ENCODE data around the gene NUDT5. TPM values are rescaled to one million over a fixed set of nuclear protein-coding genes. Genes with fewer than 3 reads are reported as not detected.
"Not testable (repeated sequence)": the region's sequence is repeated elsewhere in the genome, so short reads cannot be mapped to it uniquely, and the experiment has no call there.

NUDT5 gene
- 113 TPM for polyA plus RNA-seq (2012; ENCODE audit: low read depth, missing spikeins)

DNA sequence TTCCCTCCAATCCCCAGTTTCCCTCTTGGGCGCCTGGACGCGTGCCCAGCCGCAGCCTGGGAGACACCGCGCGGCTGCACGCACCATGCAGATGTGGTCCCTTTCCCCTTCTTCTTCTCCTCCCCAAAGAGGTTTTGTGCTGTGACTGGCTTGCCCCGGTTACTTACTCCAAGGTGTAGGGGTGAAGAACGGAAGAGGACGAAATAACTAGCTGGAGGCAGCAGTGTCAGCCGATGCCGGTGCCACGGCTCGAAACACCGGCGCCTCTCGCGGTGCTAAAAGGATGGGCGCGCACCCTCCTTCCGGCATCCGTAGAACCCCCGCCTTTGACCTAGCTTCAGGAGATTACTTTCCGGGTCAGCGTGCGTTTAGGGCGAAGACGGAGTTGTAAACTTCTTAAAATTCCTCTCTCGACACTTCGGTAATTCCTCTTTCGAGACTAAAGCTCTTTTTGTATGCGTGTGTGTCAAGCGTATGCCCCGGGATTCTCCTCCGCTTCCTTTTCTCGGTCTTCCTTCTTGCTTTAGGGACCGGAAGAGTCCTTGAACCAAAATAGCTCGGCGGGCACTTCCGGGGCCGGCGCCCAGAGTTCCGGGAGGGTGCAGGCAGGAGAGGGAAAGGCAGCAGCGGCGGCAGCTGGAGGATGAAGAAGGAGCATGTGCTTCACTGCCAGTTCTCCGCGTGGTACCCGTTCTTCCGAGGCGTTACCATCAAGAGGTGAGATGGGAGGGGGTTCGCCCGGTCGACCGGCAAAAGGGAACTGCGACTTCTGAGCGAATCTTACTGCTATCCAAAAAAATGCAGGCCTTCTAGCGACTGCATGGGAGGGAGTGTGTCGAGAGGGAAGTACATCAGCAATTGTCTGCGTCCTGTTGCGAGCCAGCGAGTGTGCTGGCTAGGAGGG, at the start of gene NUDT5, which contains the start of gene CDC123:
TSS of gene NUDT5 (minus strand) at position 289 of the 904 bp plus-strand sequence. CDS start 9,600 bp downstream, outside the sequence.
TSS of gene CDC123 (plus strand) at position 586 of the 904 bp plus-strand sequence. CDS start at position 644, 58 bp downstream.
- FAIRE-seq (peak; percentile 93), DNase-seq (ENCODE audit: insufficient read length, low spot score) (peak; percentile 72)
- peak; percentile 37 for TF ChIP-seq TAF1 (IDR thresholded peaks at IDR 0.05; ENCODE audit: low read depth, low read length)
- no peak for TF ChIP-seq PAX5 (IDR thresholded peaks at IDR 0.05; ENCODE audit: insufficient read depth, low read length, severe bottlenecking)
- TF ChIP-seq SPI1 (IDR thresholded peaks at IDR 0.05; ENCODE audit: low read depth, low read length): peak; percentile 52; the same call in 1 of the 2 replicates
- peak; percentile 60; the same call in 1 of the 2 replicates for TF ChIP-seq POU2F2 (IDR thresholded peaks at IDR 0.05; ENCODE audit: low read depth, low read length)
- TF ChIP-seq POLR2A (IDR thresholded peaks at IDR 0.05; ENCODE audit: low read depth, low read length): peak; percentile 76
- TF ChIP-seq POLR2AphosphoS5 (IDR thresholded peaks at IDR 0.05; ENCODE audit: low read depth, low read length): peak; percentile 84

DNA sequence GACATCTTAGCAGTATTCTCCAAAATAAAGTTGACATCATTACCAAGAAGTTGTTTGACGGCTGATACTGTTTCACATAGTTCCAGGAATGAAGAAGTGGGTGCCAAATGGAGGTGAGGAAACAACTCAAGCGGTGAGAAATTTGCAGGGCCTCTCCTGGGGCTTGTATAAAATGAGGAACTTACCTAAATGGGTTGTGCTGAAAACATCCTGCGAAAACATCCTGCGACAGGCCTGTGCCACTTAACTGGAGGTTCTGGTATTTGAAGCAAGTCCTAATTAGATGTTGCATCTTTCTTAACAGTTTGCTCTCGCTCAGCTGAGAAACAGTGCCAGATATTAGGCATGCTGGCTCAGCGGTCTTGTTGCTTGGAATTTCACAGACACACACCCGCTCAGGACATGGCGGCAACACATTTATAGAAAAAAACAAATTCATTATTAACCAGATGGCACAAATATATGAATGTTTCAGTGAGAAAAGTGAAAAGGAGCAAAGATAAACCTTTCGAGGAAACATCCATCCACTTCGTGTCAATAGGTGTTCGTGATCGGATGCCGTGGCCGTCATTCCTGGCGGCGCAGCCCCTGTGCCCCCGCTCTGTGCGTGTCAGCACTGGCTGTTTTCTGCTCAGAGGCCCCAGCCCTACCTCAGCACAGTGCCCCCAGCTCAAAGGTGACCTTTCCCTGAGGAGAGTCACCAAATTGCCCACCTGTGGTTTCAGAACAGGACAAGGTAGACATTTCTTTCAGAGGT, 48.4 kb upstream of the NUDT5 start:
- DNase-seq (ENCODE audit: insufficient read length, low spot score) (no peak), FAIRE-seq (peak; percentile 82)
- no peak for TF ChIP-seq POLR2AphosphoS5 (IDR thresholded peaks at IDR 0.05; ENCODE audit: low read depth, low read length)
- no peak for TF ChIP-seq TAF1 (IDR thresholded peaks at IDR 0.05; ENCODE audit: low read depth, low read length)
- TF ChIP-seq SPI1 (IDR thresholded peaks at IDR 0.05; ENCODE audit: low read depth, low read length): peak; percentile 77
- no peak for TF ChIP-seq PAX5 (IDR thresholded peaks at IDR 0.05; ENCODE audit: insufficient read depth, low read length, severe bottlenecking)
- TF ChIP-seq POU2F2 (IDR thresholded peaks at IDR 0.05; ENCODE audit: low read depth, low read length): no peak

DNA sequence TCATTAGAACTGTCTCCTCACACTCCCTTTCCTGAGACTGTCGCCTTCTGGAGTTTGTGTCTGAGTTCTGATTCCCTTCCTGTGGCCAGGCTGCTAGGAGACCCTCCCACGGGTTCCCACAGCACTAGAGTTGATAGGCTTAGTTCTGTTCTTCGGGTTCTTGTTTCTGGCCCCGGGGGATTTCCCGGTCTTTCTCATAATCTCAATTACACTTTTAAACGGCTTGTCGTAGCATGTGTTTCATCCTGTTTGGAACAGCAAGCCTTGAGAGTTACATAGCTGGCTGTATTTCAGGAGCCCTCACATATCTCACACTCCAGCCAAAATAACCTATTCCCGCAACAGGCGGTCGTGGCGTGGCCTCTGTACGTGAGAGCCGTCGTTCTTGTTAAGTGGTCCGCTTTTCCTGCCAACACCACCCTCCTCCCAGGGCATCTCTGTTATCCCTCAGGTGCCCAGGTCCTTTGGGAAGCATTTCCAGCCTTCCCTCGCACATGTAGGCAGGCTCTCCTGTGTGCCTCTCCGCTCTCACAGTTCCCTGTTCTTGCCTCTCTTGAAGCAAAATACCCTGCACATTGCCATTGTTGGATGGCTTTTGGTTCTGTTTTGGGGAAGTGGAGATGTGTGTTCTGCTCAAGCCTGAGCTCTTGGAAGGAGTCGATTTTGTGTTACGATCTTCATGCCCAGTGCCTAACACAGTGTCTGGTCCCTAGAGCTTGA, 46.3 kb upstream of the NUDT5 start:
- peak; percentile 47; the same call in 1 of the 2 replicates for TF ChIP-seq POLR2AphosphoS5 (IDR thresholded peaks at IDR 0.05; ENCODE audit: low read depth, low read length)
- 0 out of 2 replicates have a peak, but pooled peaks have one; percentile 22 for TF ChIP-seq TAF1 (IDR thresholded peaks at IDR 0.05; ENCODE audit: low read depth, low read length)
- TF ChIP-seq POU2F2 (IDR thresholded peaks at IDR 0.05; ENCODE audit: low read depth, low read length): no peak
- peak; percentile 82 for TF ChIP-seq SPI1 (IDR thresholded peaks at IDR 0.05; ENCODE audit: low read depth, low read length)
- TF ChIP-seq POLR2A (IDR thresholded peaks at IDR 0.05; ENCODE audit: low read depth, low read length): no peak; the same call in 1 of the 2 replicates
- no peak for TF ChIP-seq PAX5 (IDR thresholded peaks at IDR 0.05; ENCODE audit: insufficient read depth, low read length, severe bottlenecking)
- FAIRE-seq: peak; percentile 88
- peak; percentile 31 for DNase-seq (ENCODE audit: insufficient read length, low spot score)

DNA sequence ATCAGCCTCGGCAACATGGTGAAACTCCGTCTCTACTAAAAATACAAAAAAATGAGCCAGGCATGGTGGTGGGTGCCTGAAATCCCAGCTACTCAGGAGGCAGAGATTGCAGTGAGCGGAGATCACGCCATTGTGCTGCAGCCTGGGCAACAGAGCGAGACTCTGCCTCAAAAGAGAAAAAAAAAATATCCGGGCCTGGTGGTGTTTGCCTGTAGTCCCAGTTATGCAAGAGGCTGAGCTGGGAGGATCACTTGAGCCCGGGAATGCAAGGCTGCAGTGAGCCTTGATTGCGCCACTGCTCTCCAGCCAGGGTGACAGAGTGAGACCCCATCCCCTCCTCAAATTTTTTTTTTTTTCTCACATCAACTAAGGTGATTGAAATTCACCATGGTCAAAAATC, 43.1 kb upstream of the NUDT5 start:
- DNase-seq (ENCODE audit: insufficient read length, low spot score): no peak
- no peak for FAIRE-seq
- no peak for TF ChIP-seq POLR2A (IDR thresholded peaks at IDR 0.05; ENCODE audit: low read depth, low read length)
- TF ChIP-seq TAF1 (IDR thresholded peaks at IDR 0.05; ENCODE audit: low read depth, low read length): no peak
- no peak for TF ChIP-seq SPI1 (IDR thresholded peaks at IDR 0.05; ENCODE audit: low read depth, low read length)
- no peak for TF ChIP-seq POLR2AphosphoS5 (IDR thresholded peaks at IDR 0.05; ENCODE audit: low read depth, low read length)
- no peak for TF ChIP-seq POU2F2 (IDR thresholded peaks at IDR 0.05; ENCODE audit: low read depth, low read length)
- no peak for TF ChIP-seq PAX5 (IDR thresholded peaks at IDR 0.05; ENCODE audit: insufficient read depth, low read length, severe bottlenecking)

DNA sequence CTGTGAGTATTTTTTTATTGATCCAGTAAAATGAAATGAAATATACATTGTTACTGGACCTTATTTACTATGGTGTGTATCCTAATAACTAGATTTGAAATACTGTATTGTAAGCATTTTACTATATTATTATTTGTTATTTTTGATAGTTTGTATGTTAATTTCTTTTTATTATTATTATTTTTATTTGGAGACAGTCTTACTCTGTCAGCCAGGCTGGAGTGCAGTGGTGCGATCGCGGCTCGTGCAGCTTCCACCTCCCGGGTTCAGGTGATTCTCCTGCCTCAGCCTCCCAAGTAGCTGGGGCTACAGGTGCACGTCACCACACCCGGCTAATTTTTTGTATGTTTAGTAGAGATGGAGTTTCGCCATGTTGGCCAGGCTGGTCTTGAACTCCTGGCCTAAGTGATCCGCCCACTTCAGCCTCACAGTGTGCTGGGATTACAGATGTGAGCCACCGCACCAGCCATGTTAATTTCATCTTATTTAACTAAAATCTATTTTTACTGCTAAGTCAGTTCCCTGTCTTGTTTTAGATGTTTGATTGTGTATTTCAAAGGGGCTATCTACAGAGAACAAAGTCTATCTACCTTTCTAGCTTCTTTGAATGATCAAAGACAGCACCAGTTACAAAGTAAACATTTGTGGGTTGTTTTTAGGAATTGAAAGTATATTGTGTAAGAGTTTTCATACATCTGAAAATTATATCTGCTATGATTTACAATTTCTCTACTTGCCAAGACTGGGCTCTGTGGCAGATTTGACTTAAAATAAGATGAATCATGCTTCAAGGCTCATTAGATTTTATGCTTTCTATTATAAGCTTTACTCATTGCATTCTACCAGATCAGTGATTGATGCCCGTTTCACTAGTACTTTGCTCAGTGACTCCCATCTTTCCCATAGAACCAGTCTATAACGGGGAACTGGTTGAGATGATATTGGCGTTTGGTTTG, 41.9 kb upstream of the NUDT5 start:
- TF ChIP-seq SPI1 (IDR thresholded peaks at IDR 0.05; ENCODE audit: low read depth, low read length): peak; percentile 22; the same call in 1 of the 2 replicates
- no peak for TF ChIP-seq TAF1 (IDR thresholded peaks at IDR 0.05; ENCODE audit: low read depth, low read length)
- no peak for TF ChIP-seq POLR2AphosphoS5 (IDR thresholded peaks at IDR 0.05; ENCODE audit: low read depth, low read length)
- DNase-seq (ENCODE audit: insufficient read length, low spot score) (no peak), FAIRE-seq (no peak)

DNA sequence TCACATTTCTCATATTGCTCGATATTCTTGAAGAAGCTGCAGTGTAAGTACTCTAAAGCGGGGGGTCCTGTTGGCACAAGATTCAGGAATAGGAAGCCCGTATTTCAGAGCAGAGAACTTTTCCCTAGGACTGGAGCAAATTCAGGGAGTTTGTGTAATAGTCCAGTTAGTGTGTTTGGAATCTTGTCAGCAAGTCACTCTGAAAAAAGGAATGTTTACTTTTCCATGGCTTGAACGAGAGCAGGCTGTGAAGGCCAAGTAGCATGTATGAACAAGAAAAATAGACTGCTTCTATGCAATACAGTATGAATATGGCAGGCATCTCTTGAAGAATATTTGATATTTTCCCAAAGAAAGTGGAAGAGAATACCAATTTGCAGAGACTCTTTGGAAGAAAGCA, 40.1 kb upstream of the NUDT5 start:
- DNase-seq (ENCODE audit: insufficient read length, low spot score) (no peak), FAIRE-seq (no peak)
- TF ChIP-seq POLR2A (IDR thresholded peaks at IDR 0.05; ENCODE audit: low read depth, low read length): no peak
- no peak for TF ChIP-seq PAX5 (IDR thresholded peaks at IDR 0.05; ENCODE audit: insufficient read depth, low read length, severe bottlenecking)
- TF ChIP-seq TAF1 (IDR thresholded peaks at IDR 0.05; ENCODE audit: low read depth, low read length): no peak
- no peak for TF ChIP-seq POU2F2 (IDR thresholded peaks at IDR 0.05; ENCODE audit: low read depth, low read length)

DNA sequence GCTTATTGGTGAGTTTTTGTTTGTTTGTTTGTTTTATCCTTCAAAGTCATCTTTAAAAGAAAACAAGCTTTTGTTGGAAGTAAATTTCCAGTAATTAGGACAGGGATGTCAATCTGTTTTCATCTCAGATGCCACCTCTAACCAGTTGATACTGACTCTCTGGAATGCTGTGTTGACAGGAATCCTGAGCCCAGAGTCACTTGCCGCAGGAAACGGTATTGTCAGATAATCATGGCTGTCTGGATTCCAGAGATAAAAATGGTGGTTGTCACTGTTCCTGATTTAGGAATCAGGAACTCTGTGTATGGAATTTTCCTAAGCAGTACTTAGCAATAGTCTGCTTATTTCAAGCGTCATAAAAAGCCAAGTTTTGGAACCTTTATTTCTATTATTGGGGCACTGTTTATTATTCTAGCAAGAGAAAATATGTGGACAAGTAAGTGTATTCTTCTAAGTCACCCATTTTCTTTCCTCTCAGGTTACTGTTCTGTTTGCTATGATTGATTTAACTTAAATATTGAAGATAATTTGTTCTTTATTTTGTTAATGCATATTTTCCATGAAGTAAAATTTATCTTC, 39.5 kb upstream of the NUDT5 start:
- FAIRE-seq: peak; percentile 5
- TF ChIP-seq PAX5 (IDR thresholded peaks at IDR 0.05; ENCODE audit: insufficient read depth, low read length, severe bottlenecking) (no peak), SPI1 (IDR thresholded peaks at IDR 0.05; ENCODE audit: low read depth, low read length) (no peak), POLR2AphosphoS5 (IDR thresholded peaks at IDR 0.05; ENCODE audit: low read depth, low read length) (no peak), POLR2A (IDR thresholded peaks at IDR 0.05; ENCODE audit: low read depth, low read length) (no peak), TAF1 (IDR thresholded peaks at IDR 0.05; ENCODE audit: low read depth, low read length) (no peak), POU2F2 (IDR thresholded peaks at IDR 0.05; ENCODE audit: low read depth, low read length) (no peak)
- no peak for DNase-seq (ENCODE audit: insufficient read length, low spot score)

DNA sequence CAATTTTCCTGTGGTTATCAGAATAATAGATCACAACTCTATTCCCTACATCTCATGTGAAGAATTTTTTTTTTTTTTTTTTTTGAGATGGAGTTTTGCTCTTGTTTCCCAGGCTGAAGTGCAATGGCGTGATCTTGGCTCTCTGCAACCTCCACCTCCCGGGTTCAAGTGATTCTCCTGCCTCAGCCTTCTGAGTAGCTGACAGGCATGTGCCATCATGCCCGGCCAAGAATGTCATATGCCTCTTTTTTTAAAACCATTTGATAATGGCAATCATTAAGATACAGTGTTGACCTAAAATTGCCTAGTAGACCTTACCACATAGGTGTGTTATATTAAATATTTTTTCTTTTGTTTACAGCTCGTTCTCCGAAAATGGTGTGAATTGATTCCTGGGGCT, 39.0 kb upstream of the NUDT5 start:
- FAIRE-seq; DNase-seq (ENCODE audit: insufficient read length, low spot score): not testable (repeated sequence)

All from GM12891 (cell line).